ENCODE measurements around the gene GATAD2B.
A peak's percentile ranks its signal among the peaks of the same experiment; 100 is the strongest.
"Not testable (repeated sequence)": the region's sequence is repeated elsewhere in the genome, so short reads cannot be mapped to it uniquely, and the experiment has no call there.

GATAD2B gene

DNA sequence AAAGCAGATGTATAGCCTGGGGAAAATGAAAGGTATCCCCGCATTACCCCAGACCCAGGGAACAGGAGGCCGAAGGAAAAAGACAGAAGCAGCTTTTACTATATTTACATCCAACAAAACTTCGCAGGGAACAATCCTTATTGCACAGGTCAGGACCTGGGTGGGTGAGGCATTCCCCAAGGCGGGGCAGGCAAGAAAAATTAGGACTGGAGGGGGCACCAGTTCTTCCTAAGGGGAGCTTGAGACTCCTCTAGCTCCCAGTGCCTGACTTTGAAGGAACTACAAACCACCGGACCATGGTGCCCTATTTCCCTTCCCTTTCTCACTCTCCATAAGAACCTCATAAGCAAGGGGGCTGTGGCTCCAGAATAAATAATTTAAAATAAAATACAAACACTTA is 6.7 kb upstream of the GATAD2B start:
- DNase-seq = no peak

DNA sequence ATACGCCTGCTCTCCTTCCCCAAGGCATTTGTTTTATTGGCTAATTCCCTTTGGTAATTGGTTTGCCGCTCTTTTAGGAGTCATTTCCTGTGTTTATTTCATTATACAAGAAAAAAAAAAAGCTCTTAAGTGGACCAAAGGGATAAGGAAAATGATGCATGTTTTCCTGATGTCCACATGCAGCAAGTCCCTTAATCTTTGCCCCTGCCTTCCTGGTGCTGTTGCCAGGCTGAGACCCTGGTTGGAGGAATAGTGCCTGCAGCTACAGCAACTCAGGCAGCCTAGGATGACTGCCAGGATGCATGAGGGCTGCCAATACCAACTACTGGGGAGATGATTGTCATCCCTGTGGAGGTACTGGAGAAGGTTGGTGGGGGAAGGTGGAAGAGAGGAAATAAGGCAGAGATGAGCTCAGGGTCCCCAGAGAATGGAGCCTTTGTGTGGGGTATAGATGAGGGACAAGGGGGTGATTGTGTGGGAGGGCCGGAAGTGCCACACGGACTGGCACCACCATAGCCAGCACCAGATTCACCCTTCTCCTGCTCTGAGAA is 6.1 kb upstream of the GATAD2B start:
- peak; percentile 45 for DNase-seq

DNA sequence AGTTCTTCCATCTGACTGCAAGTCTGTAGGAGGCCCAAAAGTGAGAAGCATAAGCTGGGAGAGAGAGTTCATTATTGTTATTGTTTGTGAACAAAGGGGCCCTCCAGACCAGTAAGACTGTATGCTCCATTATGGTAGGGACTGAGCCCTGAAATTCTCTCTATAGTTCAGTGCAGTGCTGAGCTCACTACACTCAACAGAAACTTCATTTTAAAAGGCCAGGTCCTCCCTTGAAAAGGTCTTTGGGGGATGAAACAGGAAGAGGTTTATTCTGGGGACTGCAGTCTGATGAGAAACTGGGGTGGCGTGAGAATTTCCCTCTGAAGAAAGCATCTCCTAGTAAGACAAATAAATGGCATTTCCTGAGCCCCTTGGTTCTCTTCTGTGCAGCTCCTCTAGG is 5.5 kb upstream of the GATAD2B start:
- no peak for DNase-seq

DNA sequence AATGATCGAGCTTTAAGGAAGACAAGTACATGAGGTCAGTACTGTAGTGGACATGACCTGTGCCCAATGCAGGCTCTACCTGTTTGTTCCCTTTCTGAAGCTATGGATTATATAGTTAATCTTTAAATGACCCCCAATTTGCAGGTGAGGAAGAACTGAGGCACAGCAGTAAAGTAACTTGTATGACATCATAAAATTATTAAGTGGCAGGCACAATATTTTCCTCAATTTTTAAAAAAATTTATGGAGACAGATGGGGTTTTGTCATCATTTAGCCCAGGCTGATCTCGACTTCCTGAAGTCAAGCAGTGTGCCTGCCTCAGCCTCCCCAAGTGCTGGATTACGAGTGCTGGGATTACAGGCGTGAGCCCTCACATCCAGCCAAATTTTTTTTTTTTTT is 3.6 kb upstream of the GATAD2B start:
- DNase-seq = no peak

DNA sequence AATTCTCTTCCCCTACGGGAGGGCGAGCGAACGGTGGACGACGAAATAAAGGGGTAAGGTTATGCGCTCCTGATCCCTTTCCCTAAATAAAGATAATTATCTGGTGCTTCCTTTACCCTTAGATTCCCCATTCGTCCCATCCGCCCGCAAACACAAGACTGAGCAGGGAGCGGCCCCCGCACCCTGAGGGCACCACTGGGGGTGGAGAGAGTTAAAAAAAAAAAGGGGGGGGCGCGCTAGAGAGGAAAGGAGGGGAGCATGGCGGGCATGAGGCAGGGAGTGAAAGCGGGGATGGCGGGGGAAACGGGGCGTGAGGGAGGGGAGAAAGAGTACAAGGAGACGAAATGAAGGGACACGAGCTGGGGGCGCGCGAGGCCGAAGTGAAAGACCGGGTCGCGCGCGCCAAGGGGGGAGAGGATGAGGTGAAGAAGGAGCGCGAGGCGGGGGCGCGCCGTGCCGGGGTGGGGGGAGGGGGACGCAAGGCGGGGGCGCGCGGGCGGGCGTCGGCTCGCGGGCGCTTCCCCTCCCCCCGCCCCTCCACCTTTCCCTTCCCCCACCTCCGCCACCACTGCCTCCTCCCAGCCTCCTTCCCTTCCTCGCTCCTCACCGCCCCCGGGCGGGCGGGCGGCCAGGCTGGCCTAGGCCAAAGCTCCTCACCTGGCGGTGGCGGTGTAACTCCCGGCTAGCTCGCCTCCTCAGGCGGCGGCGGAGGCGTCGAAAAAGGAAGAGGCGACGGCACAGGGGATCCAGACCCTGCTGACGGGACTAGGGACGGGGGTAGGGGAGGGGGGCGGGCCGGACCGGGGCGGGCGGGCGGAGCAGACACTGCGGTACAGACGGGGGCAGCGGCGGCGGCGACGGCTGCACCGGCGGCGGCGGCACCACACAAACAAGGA is 448 bp downstream of the GATAD2B start:
- peak; percentile 43 for DNase-seq

DNA sequence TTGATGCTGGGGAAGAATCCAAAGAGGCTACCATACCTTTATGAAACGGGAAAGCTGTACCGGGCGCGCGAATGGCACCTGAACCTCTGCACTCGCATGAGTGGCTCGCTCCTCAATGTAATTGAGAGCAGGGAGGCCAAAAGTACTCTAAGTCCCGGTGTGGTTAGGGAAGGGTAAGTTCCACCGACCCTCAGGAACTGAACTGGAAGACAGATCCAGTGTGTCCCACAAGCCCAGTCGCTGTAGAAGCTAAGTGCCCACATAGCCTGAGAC is 1.0 kb downstream of the GATAD2B start:
- DNase-seq = no peak

DNA sequence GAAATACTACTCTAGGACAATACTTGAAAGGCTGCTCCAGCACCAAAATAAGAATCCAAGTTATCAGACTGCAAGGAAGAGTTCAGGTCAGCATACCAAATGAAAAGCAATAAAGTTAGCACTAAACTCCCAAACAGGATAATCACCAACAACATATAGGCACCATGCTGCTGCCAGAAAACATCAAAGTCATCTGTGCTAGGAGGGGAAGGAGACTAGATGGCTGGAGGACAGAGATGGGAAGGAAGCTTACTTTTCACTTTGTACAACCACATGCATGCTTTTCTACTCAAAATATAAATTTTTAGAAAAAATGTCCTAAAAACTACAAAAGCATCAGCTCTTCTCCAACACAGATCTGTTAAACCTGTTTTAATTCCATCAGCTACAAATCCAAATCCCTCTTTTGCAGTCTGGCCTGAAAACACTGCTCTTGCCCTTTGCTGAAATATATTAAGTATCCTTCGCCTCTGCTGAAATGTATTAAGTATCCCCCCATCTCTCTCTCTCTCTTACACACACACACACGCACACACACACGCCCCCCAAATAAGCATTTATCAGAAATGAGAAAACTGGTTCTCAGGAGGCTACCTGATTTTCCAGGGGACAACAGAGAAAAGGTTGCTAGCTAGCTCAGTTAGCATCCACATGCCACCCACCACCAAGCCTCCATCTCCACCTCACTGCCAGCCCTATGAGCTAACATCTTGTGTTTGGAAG is 1.5 kb downstream of the GATAD2B start:
- DNase-seq = no peak

DNA sequence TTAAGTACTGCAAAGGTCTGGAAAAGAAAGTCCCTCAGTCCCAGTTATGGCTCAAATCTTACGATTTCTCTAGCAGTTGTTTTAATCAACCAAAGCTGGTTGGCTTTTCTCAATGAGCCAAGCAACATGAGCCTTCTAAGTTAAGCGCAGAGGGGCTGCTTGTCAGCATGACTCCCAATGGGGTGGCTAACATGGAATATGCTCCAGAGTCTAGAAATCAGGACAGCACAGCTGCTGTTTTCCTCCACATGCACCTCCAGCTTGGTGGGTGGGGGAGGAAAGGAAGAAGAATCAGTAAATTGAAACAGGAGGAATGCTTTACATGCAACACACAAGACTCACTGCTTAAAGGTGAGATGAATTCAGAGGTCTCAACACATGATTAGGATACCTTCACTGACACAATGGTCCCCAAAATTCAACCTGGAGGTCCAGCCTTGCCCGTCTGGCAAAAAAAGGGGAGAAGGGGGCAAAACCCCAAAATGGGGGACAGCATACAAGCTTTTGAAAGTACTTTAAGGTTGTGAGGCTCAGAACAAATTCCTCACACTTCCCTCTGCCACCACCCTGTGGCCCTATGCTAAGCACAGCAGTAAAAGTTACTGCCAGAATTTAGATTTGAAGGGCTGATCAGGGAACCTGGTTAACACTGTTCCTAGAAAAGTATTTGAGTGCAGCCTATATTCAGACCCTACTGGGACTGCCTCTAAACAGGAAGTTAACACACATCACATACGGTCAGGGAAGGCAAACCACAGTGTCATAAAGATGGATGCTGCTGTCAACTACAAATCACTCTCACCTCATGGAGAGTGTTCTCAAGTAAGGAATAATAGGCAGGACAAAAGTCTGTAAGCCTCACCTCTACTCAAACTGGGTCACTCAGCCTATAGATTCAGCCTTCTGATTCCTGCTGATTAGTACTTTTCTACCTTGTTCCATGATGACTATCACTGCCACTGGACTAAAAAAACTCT is 2.6 kb downstream of the GATAD2B start:
- DNase-seq = peak; percentile 40

DNA sequence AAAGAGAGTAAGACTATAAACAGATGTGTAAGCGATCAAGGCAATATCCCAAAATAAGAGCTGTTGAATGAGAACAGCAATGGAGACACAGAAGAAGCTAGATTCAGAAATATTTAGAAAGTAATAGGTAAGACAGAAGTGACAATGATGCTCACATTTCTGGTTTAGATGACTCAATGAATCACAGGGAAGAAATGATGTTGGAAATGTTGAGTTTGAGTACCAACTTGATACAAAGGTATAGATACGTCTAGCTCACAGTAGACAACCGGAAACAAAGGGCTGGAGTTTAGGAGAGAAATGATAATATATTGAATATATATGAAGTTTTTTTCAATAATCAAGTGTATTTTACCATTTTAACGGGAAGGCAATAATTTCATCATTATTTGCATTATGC is 6.5 kb downstream of the GATAD2B start:
- DNase-seq = no peak

DNA sequence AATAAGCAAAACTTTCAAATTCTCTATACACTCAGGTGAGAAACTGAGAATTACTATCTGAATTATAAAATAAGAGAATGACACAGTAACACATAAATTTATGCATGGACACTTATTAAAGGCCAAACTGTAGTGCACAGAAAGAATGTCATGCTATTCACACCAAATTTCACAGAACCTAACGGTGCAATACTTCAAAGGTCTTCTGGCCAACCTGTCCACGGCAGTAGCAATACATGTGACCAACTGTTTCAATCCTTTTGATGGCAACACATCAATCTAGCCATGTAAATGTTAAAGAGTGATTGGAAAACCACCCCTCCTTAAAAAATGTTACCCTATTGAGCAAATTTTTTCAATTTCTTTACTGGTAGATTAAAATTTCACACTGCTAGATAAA is 10.4 kb downstream of the GATAD2B start:
- no peak for DNase-seq

DNA sequence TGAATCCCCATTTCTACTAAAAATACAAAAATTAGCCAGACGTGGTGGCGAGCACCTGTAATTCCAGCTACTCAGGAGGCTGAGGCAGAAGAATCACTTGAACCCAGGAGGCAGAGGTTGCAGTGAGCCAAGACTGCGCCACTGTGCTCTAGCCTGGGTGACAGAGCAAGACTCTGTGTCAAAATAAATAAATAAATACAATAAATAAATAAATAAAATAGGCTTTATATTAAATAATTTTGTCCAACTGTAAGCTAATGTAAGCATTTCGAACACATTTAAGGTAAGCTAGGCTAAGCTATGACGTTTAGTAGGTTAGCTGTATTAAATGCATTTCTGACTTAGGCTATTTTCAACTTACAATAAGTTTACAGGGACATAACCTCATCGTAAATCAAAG is 12.2 kb downstream of the GATAD2B start:
- not testable (repeated sequence) for DNase-seq

DNA sequence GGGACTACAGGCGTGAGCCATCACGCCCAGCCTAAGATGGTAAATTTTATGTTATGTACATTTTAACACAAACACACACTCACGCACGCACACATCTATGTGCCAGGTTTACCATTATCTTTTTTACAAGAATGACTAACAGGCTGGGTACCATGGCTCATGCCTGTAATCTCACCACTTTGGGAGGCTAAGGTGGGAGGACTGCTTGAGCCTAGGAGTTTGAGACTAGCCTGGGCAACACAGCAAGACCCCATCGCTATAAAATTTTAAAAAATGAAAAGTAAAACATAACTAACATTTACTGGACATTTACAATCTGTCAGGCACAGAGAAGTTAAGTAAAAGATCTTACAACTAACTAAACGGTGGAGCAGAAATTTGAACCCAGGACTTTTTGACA is 14.7 kb downstream of the GATAD2B start:
- no peak for DNase-seq

DNA sequence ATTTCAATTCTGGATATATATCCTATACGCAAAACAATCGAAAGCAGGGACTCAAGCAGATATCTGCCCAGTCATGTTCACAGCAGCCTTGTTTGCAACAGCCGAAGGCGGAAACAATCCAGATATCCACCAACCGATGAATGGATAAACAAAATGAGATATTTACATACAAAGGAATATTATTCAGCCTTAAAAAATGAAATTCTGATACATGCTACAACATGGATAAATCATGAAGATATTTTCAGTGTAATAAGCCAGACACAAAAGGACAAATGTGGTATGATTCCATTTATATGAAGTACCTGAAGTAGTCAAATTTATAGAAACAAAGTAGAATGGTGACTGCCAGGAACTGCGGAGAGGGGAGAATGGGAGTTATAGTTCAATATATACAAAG is 15.6 kb downstream of the GATAD2B start:
- DNase-seq = no peak

DNA sequence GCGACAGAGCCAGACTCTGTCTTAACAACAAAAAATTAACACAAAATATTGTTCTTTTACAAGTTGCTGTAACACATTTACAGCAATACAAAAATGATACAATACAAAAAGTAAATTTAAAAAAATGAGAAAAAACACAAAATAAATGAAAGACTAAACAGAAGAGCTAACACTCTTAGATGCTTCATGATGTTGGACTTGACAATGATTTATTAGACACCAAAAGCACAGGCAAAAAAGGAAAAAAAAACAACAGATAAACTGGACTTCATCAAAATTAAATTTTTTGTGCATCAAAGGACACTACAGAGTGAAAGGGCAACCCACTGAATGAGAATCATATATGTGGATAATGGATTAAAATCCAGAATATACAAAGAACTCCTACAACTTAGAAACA is 16.4 kb downstream of the GATAD2B start:
- no peak for DNase-seq

DNA sequence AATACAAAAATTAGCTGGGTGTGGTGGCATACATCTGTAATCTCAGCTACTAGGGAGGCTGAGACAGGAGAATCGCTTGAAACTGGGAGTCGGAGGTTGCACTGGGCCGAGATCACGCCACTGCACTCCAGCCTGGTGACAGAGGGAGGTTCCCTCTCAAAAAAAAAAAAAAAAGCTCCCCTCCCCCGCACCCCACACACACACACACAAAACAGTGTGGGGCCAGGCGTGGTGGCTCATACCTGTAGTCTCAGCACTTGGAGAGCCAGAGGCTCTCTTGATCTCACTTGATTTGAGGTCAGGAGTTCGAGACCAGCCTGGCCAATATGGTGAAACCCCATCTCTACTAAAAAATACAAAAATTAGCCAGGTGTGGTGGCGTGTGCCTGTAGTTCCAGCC is 16.9 kb downstream of the GATAD2B start:
- not testable (repeated sequence) for DNase-seq

DNA sequence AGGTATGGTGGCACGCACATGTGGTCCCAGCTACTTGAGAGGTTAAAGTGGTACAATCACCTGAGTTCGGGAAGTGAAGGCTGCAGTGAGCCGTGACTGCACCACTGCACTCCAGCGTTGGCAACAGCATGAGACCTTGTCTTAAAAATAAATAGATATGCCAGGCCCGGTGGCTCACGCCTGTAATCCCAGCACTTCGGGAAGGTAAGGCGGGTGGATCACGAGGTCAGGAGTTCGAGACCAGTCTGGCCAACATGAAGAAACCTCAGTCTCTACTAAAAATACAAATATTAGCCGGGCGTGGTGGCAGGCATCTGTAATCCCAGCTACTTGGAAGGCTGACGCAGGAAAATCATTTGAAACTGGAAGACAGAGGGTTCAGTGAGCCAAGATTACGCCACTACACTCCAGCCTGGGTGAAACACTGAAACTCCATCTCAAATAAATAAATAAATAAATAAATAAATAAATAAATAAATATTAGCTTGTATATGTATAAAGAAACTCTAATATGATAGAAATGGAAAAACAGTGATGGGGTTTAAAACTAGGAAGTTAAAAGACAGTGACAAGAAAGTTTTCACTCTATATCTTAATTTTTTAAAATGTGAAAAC is 18.8 kb downstream of the GATAD2B start:
- DNase-seq = no peak

DNA sequence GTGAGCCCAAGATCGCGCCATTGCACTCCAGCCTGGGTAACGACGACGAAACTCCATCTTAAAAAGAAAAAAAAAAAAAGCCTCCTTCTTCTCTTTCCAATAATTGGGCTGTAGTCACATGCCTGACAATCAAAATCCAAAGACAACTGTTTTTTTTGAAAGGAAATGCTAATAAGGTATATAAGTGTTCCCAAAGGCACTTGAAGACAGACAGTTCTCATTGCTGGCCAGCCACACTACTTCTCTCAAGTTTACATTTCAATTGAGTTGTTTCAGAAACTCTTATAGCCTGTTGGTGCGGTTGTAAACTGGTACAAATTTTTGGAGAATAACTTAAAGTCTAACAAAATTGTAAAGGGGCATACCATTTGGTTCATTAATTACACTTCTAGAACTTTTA is 23.3 kb downstream of the GATAD2B start:
- no peak for DNase-seq

DNA sequence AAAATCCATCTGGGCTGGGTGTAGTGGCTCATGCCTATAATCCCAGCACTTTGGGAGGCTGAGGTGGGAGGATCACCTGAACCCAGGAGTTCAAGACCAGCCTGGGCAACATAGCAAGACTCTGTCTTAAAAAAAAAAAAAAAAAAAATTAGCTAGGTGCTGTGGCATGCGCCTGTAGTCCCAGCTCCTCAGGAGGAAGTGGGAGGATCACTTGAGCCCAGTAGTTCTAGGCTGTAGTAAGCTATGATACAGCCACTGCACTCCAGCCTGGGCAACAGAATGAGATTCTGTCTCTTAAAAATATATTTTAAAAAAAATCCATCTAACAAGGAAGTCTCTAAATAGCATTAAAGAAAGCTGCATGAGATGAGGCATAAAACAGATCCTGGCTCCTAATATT is 26.9 kb downstream of the GATAD2B start:
- not testable (repeated sequence) for DNase-seq

DNA sequence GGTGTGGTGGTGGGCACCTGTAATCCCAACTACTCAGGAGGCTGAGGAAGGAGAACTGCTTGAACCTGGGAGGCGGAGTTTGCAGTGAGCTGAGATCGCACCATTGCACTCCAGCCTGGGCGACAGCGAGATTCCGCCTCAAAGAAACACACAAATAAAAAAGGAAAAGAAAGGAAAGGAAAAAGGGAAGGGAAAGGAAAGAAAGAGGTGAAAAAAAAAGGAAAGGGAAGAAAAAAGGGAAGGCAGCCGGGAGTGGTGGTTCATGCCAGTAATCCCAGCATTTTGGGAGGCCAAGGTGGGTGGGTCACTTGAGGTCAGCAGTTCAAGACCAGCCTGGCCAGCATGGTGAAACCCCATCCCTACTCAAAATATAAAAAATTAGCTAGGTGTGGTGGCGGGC is 31.7 kb downstream of the GATAD2B start:
- not testable (repeated sequence) for DNase-seq

DNA sequence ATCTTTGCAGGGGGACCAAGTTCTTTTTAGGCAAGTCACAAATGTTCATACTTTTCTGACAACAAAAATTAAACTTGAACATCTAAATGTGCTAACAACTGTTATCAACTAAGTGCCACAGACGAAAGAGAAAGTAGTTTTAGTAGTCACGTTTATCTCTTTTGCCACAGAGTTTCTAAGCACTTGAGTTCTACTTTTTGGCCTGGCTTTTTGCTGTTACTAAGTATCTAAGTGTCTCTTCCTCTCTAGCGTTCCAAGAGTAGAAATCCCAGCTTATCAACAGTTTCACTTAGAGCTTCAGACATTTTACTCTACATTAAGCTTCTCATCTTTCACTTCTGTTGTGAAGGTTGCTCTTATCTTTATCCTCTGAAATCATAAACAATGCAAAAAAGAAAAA is 34.2 kb downstream of the GATAD2B start:
- DNase-seq = no peak

DNA sequence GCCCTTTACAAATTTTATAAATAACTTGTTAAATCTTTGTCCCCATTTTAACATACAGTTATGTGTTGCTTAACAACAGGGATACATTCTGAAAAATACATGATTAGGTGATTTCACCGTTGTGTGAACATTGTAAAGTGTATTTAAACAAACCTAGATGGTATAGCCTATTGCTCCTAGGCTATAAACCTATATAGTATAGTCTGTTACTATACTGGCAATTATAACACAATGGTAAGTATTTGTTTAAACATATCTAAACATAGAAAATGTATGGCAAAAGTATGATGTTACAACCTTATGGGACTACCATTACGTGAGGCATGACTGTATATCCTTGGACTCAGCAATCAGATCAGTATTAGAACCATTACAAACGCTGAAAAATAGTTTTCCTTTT is 36.6 kb downstream of the GATAD2B start:
- no peak for DNase-seq

DNA sequence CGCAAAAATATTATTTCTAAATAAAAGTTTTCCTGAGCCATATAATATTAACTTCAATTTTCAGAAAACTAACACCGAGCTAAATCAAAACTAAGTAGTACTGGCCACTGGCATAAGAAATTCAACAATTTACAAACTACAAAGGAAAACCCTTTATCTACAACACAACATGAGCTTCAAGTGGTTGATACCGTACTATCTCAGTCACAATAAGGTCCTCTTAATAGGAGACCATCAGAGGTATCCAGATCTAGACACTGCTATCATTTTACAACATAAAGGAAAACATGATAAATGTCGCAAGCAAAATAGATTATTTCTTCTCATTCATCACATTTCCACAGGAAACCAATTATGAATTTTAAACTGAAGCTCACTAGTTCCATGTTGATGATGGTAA is 39.5 kb downstream of the GATAD2B start:
- DNase-seq = no peak
